Fibroblast of lung (primary cell): ENCODE results near the gene BTBD7. TPM values are rescaled to one million over a fixed set of nuclear protein-coding genes. Genes with fewer than 3 reads are reported as not detected.

ENCODE experiments used
- DNase-seq, 2 donors: peaks; one replicate each; pipeline versions ENCODE4 v3.0.0 to v3.0.0-alpha.2; 2010; ENCODE audit warnings: low read depth in 2 of 2
- H2AFZ ChIP-seq: 2 replicates; pipeline ENCODE4 v1.5.1; 2012; ENCODE audit warnings: low read length, control low read depth, inconsistent platforms
- H3K27ac ChIP-seq: 2 replicates; pipeline ENCODE4 v1.5.1; 2011; ENCODE audit warnings: low read length, control low read depth; ENCODE audit not compliant: insufficient read depth
- H3K27me3 ChIP-seq: 2 replicates; pipeline ENCODE4 v1.5.1; 2011; ENCODE audit warnings: mild to moderate bottlenecking, low read length; ENCODE audit not compliant: control insufficient read depth, insufficient read depth
- H3K36me3 ChIP-seq: 2 replicates; pipeline ENCODE4 v1.5.1; 2011; ENCODE audit warnings: low read length; ENCODE audit not compliant: control insufficient read depth, insufficient read depth
- H3K4me1 ChIP-seq: 2 replicates; pipeline ENCODE4 v1.5.1; 2011; ENCODE audit warnings: low read length; ENCODE audit not compliant: control insufficient read depth, insufficient read depth; ENCODE audit errors: extremely low read depth
- H3K4me2 ChIP-seq: 2 replicates; pipeline ENCODE4 v1.5.1; 2011; ENCODE audit warnings: low read length, control low read depth; ENCODE audit not compliant: insufficient read depth; ENCODE audit errors: extremely low read depth
- H3K4me3 ChIP-seq, 4 experiments: fragments of 200-600 bp in 1 of 4; sonication (generic) in 1 of 4; replicated peaks in 1 of 4; 2 replicates each; pipeline ENCODE4 v1.5.1; 2011 to 2016; ENCODE audit warnings: low read length in 4 of 4, low read depth in 3 of 4, mild to moderate bottlenecking in 3 of 4, control low read depth in 2 of 4, inconsistent platforms in 1 of 4, mixed read lengths in 1 of 4; ENCODE audit not compliant: insufficient read depth in 1 of 4; ENCODE audit errors: control extremely low read depth in 1 of 4
- H3K79me2 ChIP-seq: 2 replicates; pipeline ENCODE4 v1.5.1; 2012; ENCODE audit warnings: mild to moderate bottlenecking, low read length, inconsistent platforms; ENCODE audit not compliant: control insufficient read depth, insufficient read depth
- H3K9ac ChIP-seq: 2 replicates; pipeline ENCODE4 v1.5.1; 2011; ENCODE audit warnings: mild to moderate bottlenecking, low read length, control low read depth; ENCODE audit not compliant: insufficient read depth
- H3K9me3 ChIP-seq: 2 replicates; pipeline ENCODE4 v1.5.1; 2012; ENCODE audit warnings: low read depth, low read length; ENCODE audit not compliant: control insufficient read depth, insufficient read depth
- H4K20me1 ChIP-seq: 2 replicates; pipeline ENCODE4 v1.5.1; 2011; ENCODE audit warnings: low read length; ENCODE audit not compliant: control insufficient read depth, insufficient read depth; ENCODE audit errors: extremely low read depth
- CTCF ChIP-seq, 2 donors: IDR thresholded peaks in 1 of 2; conservative IDR thresholded peaks in 1 of 2; 1 replicate in 1 of 2; 2 replicates in 1 of 2; pipeline ENCODE4 v1.5.1; 2011 to 2012; ENCODE audit warnings: low read length in 2 of 2, control low read depth in 1 of 2, inconsistent platforms in 1 of 2, low read depth in 1 of 2, mild to moderate bottlenecking in 1 of 2
- EZH2 ChIP-seq: IDR thresholded peaks from 2 replicates; pipeline ENCODE4 v1.5.1; 2012; ENCODE audit warnings: low read length, control low read depth, mild to moderate bottlenecking; ENCODE audit errors: missing control alignments
- polyA plus RNA-seq, 2 donors: library from polyadenylated mRNA; depleted of rRNA in 1 of 2; stranded (reverse) in 1 of 2; unstranded in 1 of 2; fragments of >200 nt; gene quantifications; 2 replicates each; pipeline ENCODE4 v1.2.1, GENCODE V29; 2011 to 2012; ENCODE audit warnings: missing spikeins in 1 of 2
- total RNA-seq: library from RNA; depleted of rRNA; stranded (reverse); fragments of >200 nt; gene quantifications from 2 replicates; pipeline ENCODE4 v1.2.1, GENCODE V29; 2014

Gene BTBD7
- total and polyA plus RNA-seq, 2 donors (not counting 1 experiment from before 2014, with no cell fraction given): 20.5 to 25.9 TPM

GRCh38 chr14:93299866-93300265 lies 33.0 kb downstream of the BTBD7 start:
- no peaks in the 10 kb centered on the region for H3K27me3 ChIP-seq
- no peak overlapping the region for H3K4me2 ChIP-seq
- no peaks in the 10 kb centered on the region for H3K9me3 ChIP-seq
- TF ChIP-seq EZH2 (no peak), CTCF (conservative IDR thresholded peaks at IDR 0.05 in 1 of 2, IDR thresholded peaks at IDR 0.05 in 1 of 2; ENCODE audit: low read depth in 1 of 2, low read length in 2 of 2) (no peak)
- no peak overlapping the region for H3K4me3 ChIP-seq
- no peak overlapping the region for H3K9ac ChIP-seq
- H4K20me1 ChIP-seq: no peaks in the 10 kb centered on the region
- no peak for DNase-seq
- no peak overlapping the region for H3K27ac ChIP-seq
- H3K79me2 ChIP-seq: peaks cover 29% of the 10 kb centered on the region
- no peak overlapping the region for H2AFZ ChIP-seq
- H3K36me3 ChIP-seq: no peaks in the 10 kb centered on the region
- no peaks in the 10 kb centered on the region for H3K4me1 ChIP-seq

GRCh38 chr14:93299416-93299815 lies 33.4 kb downstream of the BTBD7 start:
- H3K79me2 ChIP-seq: peaks cover 29% of the 10 kb centered on the region
- H3K9me3 ChIP-seq: no peaks in the 10 kb centered on the region
- H3K36me3 ChIP-seq: no peaks in the 10 kb centered on the region
- TF ChIP-seq CTCF (conservative IDR thresholded peaks at IDR 0.05 in 1 of 2, IDR thresholded peaks at IDR 0.05 in 1 of 2; ENCODE audit: low read depth in 1 of 2, low read length in 2 of 2) (no peak), EZH2 (no peak)
- H3K27ac ChIP-seq: no peak overlapping the region
- no peak overlapping the region for H3K9ac ChIP-seq
- no peak overlapping the region for H3K4me2 ChIP-seq
- H2AFZ ChIP-seq: no peak overlapping the region
- H3K27me3 ChIP-seq: no peaks in the 10 kb centered on the region
- no peaks in the 10 kb centered on the region for H4K20me1 ChIP-seq
- no peaks in the 10 kb centered on the region for H3K4me1 ChIP-seq
- H3K4me3 ChIP-seq: no peak overlapping the region
- no peak for DNase-seq

- Histone ChIP-seq H3K27me3 (no peaks in the 10 kb centered on the region), H3K4me2 (no peak overlapping the region), H4K20me1 (no peaks in the 10 kb centered on the region), H3K9ac (no peak overlapping the region), H3K4me1 (no peaks in the 10 kb centered on the region), H3K4me3 (no peak overlapping the region), H2AFZ (no peak overlapping the region), H3K79me2 (peaks cover 14% of the 10 kb centered on the region), H3K9me3 (no peaks in the 10 kb centered on the region), H3K27ac (no peak overlapping the region), H3K36me3 (peaks cover 2% of the 10 kb centered on the region)
- TF ChIP-seq CTCF (conservative IDR thresholded peaks at IDR 0.05 in 1 of 2, IDR thresholded peaks at IDR 0.05 in 1 of 2; ENCODE audit: low read depth in 1 of 2, low read length in 2 of 2) (no peak), EZH2 (no peak)
- no peak for DNase-seq
Measured at GRCh38 chr14:93295541-93296220, 37.2 kb downstream of the BTBD7 start.
